ACC112 (cell line): ENCODE results near the gene LELP1.
"Not testable (repeated sequence)": the region's sequence is repeated elsewhere in the genome, so short reads cannot be mapped to it uniquely, and the experiment has no call there.

Source experiments
- H2AFZ ChIP-seq: fragments of 200-600 bp; sonication (generic); one replicate; pipeline ENCODE4 v1.6.0; 2017; ENCODE audit warnings: antibody characterized with exemption, low read length; ENCODE audit not compliant: unreplicated experiment
- H3K27ac ChIP-seq: fragments of 200-600 bp; sonication (generic); 2 replicates; pipeline ENCODE4 v1.5.1; 2014; ENCODE audit warnings: low read depth, mild to moderate bottlenecking, antibody characterized with exemption, low read length, moderate library complexity
- H3K27me3 ChIP-seq: fragments of 200-600 bp; sonication (generic); 2 replicates; pipeline ENCODE4 v1.6.1; 2014; ENCODE audit warnings: mild to moderate bottlenecking, antibody characterized with exemption, low read length, moderate library complexity, mixed read lengths; ENCODE audit not compliant: insufficient read depth
- H3K36me3 ChIP-seq: fragments of 200-600 bp; sonication (generic); 2 replicates; pipeline ENCODE4 v1.6.1; 2016; ENCODE audit warnings: mild to moderate bottlenecking, antibody characterized with exemption, low read length, moderate library complexity, mixed read lengths; ENCODE audit not compliant: insufficient read depth
- H3K4me1 ChIP-seq: fragments of 200-600 bp; sonication (generic); one replicate; pipeline ENCODE4 v1.6.1; 2016; ENCODE audit warnings: low read length, mixed read lengths; ENCODE audit not compliant: insufficient read depth, unreplicated experiment, control insufficient read depth
- H3K4me3 ChIP-seq: fragments of 200-600 bp; sonication (generic); 2 replicates; pipeline ENCODE4 v1.5.1; 2014; ENCODE audit warnings: mild to moderate bottlenecking, low read depth, low read length
- H3K79me2 ChIP-seq: fragments of 200-600 bp; sonication (generic); one replicate; pipeline ENCODE4 v1.6.0; 2016; ENCODE audit warnings: low read length; ENCODE audit not compliant: control insufficient read depth, unreplicated experiment, insufficient read depth

Gene LELP1

GRCh38 chr1:153203130-153203529 is at the start of gene LELP1:
TSS of gene LELP1 (plus strand) at chr1:153203430. CDS start at chr1:153204708, 1,278 bp downstream.
- Histone ChIP-seq H3K27ac (no peak within 1 kb of the TSS), H3K4me1 (no peaks in the 10 kb centered on the region), H3K27me3 (no peaks in the 10 kb centered on the region; the same call in 1 of the 2 replicates), H3K36me3 (no peaks in the 10 kb centered on the region), H3K79me2 (no peaks in the 10 kb centered on the region), H2AFZ (no peak within 1 kb of the TSS), H3K4me3 (no peak within 1 kb of the TSS)

- Histone ChIP-seq H3K27me3 (no peaks in the 10 kb centered on the region), H3K79me2 (no peaks in the 10 kb centered on the region), H3K27ac (no peak overlapping the region), H2AFZ (no peak overlapping the region), H3K4me1 (no peaks in the 10 kb centered on the region), H3K36me3 (no peaks in the 10 kb centered on the region), H3K4me3 (no peak overlapping the region)
Observed at GRCh38 chr1:153155541-153155940, 47.7 kb upstream of the LELP1 start.

DNA sequence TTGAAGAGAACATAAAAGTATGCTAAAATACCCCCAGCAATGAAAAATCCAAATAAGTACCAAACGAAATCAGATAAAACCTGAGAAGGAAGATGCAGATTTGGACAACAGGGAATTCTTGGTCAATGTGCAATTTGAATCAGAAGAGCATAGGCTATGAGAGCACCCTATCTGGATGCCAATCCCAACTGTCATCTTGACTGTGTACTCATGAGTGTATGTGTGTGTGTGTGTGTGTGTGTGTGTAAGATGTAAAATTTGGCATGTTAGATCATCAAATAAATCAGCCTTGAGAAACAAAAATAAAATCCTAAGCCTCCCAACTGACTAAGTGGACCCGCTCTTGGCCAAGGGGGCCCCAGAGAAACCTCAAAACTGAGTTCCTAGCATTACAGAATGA is 34.5 kb upstream of the LELP1 start:
- no peaks in the 10 kb centered on the region for H3K36me3 ChIP-seq
- no peak overlapping the region for H2AFZ ChIP-seq
- H3K79me2 ChIP-seq = no peaks in the 10 kb centered on the region
- no peak overlapping the region for H3K4me3 ChIP-seq
- no peak overlapping the region for H3K27ac ChIP-seq
- no peaks in the 10 kb centered on the region for H3K27me3 ChIP-seq
- no peaks in the 10 kb centered on the region for H3K4me1 ChIP-seq

GRCh38 chr1:153174624-153175023 is 28.6 kb upstream of the LELP1 start:
- no peaks in the 10 kb centered on the region for H3K27me3 ChIP-seq
- H3K27ac ChIP-seq = no peak overlapping the region
- H3K36me3 ChIP-seq = no peaks in the 10 kb centered on the region
- H3K4me3 ChIP-seq = no peak overlapping the region
- H2AFZ ChIP-seq = no peak overlapping the region
- H3K4me1 ChIP-seq = no peaks in the 10 kb centered on the region
- no peaks in the 10 kb centered on the region for H3K79me2 ChIP-seq

- no peaks in the 10 kb centered on the region for H3K27me3 ChIP-seq
- H3K4me1 ChIP-seq = no peaks in the 10 kb centered on the region
- H2AFZ ChIP-seq = no peak overlapping the region
- no peak overlapping the region for H3K4me3 ChIP-seq
- no peaks in the 10 kb centered on the region for H3K36me3 ChIP-seq
- no peak overlapping the region for H3K27ac ChIP-seq
- no peaks in the 10 kb centered on the region for H3K79me2 ChIP-seq
Observed at GRCh38 chr1:153178922-153179321, 24.3 kb upstream of the LELP1 start.

- Histone ChIP-seq H3K4me3 (no peak overlapping the region), H3K27ac (no peak overlapping the region), H3K4me1 (no peaks in the 10 kb centered on the region)
Observed at GRCh38 chr1:153180556-153180955, 22.7 kb upstream of the LELP1 start.

GRCh38 chr1:153188301-153188700 is 14.9 kb upstream of the LELP1 start:
- H3K36me3 ChIP-seq, H2AFZ ChIP-seq, H3K27ac ChIP-seq, H3K4me1 ChIP-seq, H3K79me2 ChIP-seq, H3K27me3 ChIP-seq, H3K4me3 ChIP-seq: not testable (repeated sequence)

More at GRCh38 chr1:153180556-153180955, 22.7 kb upstream of the LELP1 start:
- H2AFZ ChIP-seq = no peak overlapping the region
- H3K79me2 ChIP-seq = no peaks in the 10 kb centered on the region
- H3K27me3 ChIP-seq = no peaks in the 10 kb centered on the region
- no peaks in the 10 kb centered on the region for H3K36me3 ChIP-seq

DNA sequence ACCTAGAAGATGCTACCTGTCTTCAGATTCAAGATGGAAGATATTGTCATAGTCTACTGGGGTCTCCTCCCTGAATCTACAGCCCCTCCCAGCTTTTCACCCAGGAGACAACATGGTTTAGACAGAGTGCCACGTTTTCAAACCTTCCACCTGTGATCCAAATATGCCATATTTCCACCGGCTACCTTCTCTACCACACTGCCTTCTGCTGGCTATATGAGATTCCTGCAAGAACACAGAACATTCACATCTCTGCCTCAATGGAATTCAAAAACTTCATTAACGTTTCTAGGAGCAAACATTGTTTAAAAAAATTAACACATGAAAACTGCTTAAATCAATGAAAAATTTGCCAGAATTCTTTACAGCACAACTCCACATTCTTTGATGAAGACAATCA is 12.9 kb upstream of the LELP1 start:
- H3K36me3 ChIP-seq = no peaks in the 10 kb centered on the region
- H3K4me1 ChIP-seq = no peaks in the 10 kb centered on the region
- H3K27ac ChIP-seq = no peak overlapping the region
- no peak overlapping the region for H2AFZ ChIP-seq
- no peaks in the 10 kb centered on the region for H3K27me3 ChIP-seq
- H3K4me3 ChIP-seq = no peak overlapping the region
- no peaks in the 10 kb centered on the region for H3K79me2 ChIP-seq

GRCh38 chr1:153192697-153193096 is 10.5 kb upstream of the LELP1 start:
- no peaks in the 10 kb centered on the region for H3K79me2 ChIP-seq
- no peaks in the 10 kb centered on the region for H3K36me3 ChIP-seq
- H3K27ac ChIP-seq = no peak overlapping the region
- no peak overlapping the region for H3K4me3 ChIP-seq
- H3K27me3 ChIP-seq = no peaks in the 10 kb centered on the region
- H3K4me1 ChIP-seq = no peaks in the 10 kb centered on the region
- no peak overlapping the region for H2AFZ ChIP-seq

GRCh38 chr1:153194331-153195050 is 8.7 kb upstream of the LELP1 start:
- H3K27me3 ChIP-seq = no peaks in the 10 kb centered on the region; the same call in 1 of the 2 replicates

GRCh38 chr1:153195216-153195615 is 8.0 kb upstream of the LELP1 start:
- Histone ChIP-seq H3K27ac (no peak overlapping the region), H3K4me1 (no peaks in the 10 kb centered on the region), H3K4me3 (no peak overlapping the region), H3K27me3 (no peaks in the 10 kb centered on the region; the same call in 1 of the 2 replicates), H3K36me3 (no peaks in the 10 kb centered on the region), H2AFZ (no peak overlapping the region), H3K79me2 (no peaks in the 10 kb centered on the region)

More at GRCh38 chr1:153194331-153195050, 8.7 kb upstream of the LELP1 start:
- Histone ChIP-seq H3K36me3 (no peaks in the 10 kb centered on the region), H3K27ac (no peak overlapping the region), H3K4me1 (no peaks in the 10 kb centered on the region), H3K4me3 (no peak overlapping the region), H2AFZ (no peak overlapping the region), H3K79me2 (no peaks in the 10 kb centered on the region)
